Lower leg skin (tissue), 3 donors: ENCODE data around the gene C11orf16.

Experiments used
- POLR2A ChIP-seq, 2 donors: fragments of 450-650 bp; IDR thresholded peaks; one replicate each; pipeline ENCODE4 v1.6.1; 2016 to 2017; ENCODE audit warnings: antibody characterized with exemption in 2 of 2, mild to moderate bottlenecking in 1 of 2, moderate library complexity in 1 of 2
- TF ChIP-seq, protein P1 (sequence below), 3 donors: fragments of 450-650 bp; IDR thresholded peaks; one replicate each; pipeline ENCODE4 v1.5.1; 2016; ENCODE audit warnings: antibody characterized with exemption in 3 of 3, mild to moderate bottlenecking in 3 of 3, moderate library complexity in 2 of 3

DNA sequence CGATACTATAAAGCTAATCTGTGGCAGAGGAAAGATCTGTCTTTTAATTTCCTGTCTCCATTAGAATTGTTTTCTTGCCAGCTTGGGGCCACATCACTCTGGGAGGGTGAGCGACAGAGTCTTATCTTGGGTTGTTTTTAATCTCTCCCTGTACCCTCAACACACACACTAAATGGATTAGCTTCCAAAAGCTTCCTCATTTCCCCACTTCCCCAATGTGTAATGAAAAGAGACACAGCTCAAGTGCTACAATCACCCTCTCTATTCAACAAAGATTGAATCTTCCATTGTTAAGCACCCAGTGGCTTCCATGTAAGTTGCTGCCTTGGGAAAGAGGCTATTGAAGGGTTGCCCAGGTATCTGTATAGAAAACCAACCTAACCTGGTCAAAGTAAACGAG lies 16.1 kb upstream of the C11orf16 start:
- TF ChIP-seq, protein P1, sequence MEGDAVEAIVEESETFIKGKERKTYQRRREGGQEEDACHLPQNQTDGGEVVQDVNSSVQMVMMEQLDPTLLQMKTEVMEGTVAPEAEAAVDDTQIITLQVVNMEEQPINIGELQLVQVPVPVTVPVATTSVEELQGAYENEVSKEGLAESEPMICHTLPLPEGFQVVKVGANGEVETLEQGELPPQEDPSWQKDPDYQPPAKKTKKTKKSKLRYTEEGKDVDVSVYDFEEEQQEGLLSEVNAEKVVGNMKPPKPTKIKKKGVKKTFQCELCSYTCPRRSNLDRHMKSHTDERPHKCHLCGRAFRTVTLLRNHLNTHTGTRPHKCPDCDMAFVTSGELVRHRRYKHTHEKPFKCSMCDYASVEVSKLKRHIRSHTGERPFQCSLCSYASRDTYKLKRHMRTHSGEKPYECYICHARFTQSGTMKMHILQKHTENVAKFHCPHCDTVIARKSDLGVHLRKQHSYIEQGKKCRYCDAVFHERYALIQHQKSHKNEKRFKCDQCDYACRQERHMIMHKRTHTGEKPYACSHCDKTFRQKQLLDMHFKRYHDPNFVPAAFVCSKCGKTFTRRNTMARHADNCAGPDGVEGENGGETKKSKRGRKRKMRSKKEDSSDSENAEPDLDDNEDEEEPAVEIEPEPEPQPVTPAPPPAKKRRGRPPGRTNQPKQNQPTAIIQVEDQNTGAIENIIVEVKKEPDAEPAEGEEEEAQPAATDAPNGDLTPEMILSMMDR (IDR thresholded peaks at IDR 0.05), result no peak
- no peak for TF ChIP-seq POLR2A (IDR thresholded peaks at IDR 0.05)
